GM21723 (cell line): ENCODE measurements around the gene TUBA8.

Experiments
- ATAC-seq: cut with Tn5 transposase; IDR thresholded peaks from one replicate; pipeline ENCODE4 v1.9.1; 2021; ENCODE audit warnings: mild to moderate bottlenecking, moderate library complexity; ENCODE audit not compliant: unreplicated experiment

The TUBA8 gene

GRCh38 chr22:18077087-18077638 lies 33.4 kb upstream of the TUBA8 start:
- no peak for ATAC-seq

GRCh38 chr22:18077639-18078328 lies 32.8 kb upstream of the TUBA8 start, which contains the start of gene PEX26:
TSS of gene PEX26 (plus strand) at chr22:18077990. CDS start at chr22:18078377, 387 bp downstream.
- ATAC-seq: peak; percentile 94

DNA sequence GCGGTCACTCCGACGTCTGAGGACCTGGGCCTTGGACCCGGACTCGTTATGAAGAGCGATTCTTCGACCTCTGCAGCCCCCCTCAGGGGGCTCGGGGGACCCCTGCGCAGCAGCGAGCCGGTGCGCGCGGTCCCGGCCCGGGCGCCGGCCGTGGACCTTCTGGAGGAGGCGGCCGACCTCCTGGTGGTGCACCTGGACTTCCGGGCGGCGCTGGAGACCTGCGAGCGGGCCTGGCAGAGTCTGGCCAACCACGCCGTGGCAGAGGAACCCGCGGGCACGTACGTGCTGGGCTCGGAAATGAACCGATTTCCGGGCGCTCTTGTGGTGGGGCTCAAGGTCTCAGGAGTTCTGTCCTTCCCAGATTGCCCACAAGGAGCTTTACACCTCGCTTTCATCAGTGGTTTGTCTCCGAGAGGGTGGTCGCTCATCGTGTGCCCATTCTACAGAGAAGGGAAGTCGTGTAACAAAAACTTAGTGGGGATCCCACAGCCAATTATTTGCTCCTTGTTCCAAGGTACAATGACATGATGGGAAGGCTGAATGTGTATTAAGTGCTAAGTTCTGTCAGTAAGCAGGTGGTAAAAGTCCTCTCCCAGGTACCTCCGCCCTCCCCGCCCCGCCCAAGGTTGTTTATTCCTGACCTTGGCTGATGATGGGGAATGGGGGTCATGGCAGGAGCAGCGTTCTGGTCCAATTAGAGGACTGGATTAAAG lies 32.1 kb upstream of the TUBA8 start:
- ATAC-seq: peak; percentile 29

GRCh38 chr22:18079706-18080233 lies 30.8 kb upstream of the TUBA8 start:
- no peak for ATAC-seq

- ATAC-seq: no peak
Observed at GRCh38 chr22:18081416-18081815, 29.2 kb upstream of the TUBA8 start.

DNA sequence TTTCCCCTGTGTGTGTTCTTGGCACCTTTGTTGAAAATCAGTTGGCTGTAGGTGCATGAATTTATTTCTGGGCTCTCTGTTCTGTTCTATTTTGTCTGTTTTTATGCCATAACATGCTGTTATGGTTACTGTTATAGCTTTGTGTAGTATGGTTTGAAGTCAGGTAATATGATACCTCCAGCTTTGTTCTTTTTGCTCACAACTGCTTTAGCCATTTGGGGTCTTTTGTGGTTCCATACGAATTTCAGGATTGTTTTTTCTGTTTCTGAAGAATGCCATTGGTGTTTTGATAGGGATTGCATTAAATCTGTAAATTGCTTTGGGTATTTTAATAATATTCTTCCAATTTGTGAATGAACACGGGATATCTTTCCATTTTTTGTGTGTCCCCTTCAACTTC lies 28.1 kb upstream of the TUBA8 start:
- no peak for ATAC-seq

- no peak for ATAC-seq
Observed at GRCh38 chr22:18083406-18083805, 27.2 kb upstream of the TUBA8 start.

DNA sequence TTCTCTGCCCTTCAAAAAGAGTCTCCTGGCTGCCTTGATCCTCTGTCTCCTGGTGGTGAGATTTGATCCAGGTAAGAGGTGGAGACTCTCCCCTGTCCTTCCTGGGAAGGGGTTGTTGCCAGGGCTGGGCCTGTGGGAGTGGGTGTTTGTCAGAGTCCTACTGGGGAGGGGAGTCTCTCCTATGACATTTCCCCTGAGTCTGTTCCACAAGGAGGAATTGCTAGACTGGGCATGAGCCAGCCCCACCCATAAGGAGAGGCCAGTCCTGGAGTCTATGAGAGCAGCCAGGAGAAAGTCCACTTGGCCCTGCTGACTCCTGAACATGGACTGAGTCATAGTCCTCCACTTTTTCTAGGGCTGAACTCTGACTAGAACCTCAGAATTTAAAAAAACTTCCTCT lies 25.4 kb upstream of the TUBA8 start:
- no peak for ATAC-seq

- no peak for ATAC-seq
Observed at GRCh38 chr22:18087350-18087855, 23.2 kb upstream of the TUBA8 start.

GRCh38 chr22:18088825-18089568 lies 21.6 kb upstream of the TUBA8 start:
- ATAC-seq: no peak

GRCh38 chr22:18090286-18090685 lies 20.3 kb upstream of the TUBA8 start:
- ATAC-seq: no peak

GRCh38 chr22:18091478-18091877 lies 19.1 kb upstream of the TUBA8 start:
- ATAC-seq: no peak

DNA sequence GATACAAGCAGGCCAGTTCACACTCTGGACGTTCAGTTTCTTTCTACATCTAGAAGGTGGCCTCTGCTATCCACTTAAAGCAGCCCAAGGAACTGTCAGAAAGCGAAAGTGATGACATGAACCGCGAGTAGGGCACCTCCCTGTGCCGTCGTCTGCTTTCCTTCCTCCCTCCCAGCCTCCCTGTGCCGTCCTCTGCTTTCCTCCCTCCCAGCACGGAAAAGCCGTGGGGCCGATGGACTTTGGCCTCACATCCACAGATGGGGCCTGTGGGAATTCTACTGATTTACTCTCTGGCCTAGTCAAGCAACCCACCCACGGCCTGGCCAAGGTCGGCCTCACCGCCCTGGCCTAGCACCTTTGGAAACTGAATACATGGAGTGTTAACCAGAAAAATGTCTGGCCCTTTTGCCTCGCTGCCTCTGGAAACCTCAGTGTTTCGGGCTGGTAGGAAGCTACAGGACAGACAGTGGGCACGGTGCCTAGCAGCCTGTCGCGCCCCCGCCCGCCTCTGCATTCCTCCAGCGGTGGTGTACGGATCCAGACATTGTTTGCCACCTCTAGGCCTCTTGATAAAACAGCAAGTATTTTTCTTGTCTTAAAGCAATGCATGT lies 18.6 kb upstream of the TUBA8 start:
- ATAC-seq: no peak

DNA sequence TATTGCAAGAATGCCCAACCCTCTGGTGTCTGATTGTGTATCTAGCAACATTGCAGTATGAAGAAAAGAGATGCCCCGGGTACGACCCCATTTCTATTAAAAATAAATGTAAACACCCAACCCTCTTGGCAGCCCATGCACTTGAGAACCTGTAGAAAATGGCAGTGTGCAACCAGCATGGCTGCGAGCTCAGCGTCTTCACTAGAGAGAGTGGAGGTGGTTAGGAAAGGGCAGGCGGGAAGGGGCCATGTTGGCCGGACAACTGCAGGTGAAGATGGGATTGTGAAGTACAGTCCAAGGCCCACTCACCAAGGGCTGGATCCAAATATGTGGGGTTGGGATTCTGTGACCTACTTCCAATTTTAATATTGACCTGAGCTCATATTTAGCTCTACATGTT lies 16.9 kb upstream of the TUBA8 start:
- no peak for ATAC-seq

DNA sequence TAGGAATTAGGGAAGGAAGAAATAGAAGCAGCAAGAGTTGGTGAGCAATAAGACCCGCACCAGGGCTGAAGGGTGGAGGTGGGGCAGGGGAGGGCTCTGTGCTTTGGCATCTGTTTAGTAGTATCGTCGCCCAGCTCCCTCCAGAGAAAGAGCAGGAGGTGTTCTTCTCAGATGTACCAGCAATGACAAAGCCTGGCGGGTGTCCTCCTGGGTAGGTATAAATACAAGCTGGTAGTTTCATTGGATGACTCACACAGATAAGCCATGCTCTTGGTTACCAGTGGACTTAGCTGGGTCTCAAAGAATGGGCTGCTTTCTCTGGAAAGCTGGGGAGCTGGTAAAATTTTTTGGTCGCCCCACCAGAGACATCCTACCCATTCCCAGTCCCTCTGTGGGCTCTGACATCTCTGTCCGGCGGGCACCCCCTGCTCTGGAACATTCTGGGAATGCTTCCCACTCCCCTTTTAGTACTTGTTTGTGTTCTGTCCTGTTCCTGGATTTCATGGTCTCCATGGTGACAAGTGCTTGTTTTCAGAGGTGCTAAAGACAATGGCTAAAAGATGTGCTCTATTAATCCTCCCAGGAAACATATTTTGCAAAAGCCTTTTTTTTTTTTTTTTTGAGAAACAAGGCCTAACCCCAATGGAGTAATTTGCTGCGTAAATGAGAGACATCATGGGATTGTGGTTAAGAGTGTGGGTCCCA lies 15.4 kb upstream of the TUBA8 start:
- no peak for ATAC-seq

- no peak for ATAC-seq
Observed at GRCh38 chr22:18096823-18097222, 13.8 kb upstream of the TUBA8 start.

DNA sequence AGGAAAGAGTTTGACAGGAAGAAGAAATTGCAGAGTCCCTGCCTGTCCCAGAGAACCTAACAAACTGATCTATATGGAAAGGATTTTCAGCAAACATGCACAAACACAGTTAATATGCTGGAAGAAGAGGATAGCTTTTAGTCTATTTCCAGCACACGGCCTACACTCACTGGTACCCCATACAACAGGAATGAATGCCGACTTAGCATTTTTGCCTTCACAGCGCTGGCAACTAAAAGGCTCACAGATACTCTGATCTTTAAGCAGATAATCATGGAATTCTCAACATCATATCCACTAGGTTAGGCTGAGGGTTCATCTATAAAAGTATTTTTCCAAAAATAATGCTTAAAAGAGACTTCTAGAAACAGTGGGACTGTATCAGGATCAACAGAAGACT lies 9.8 kb upstream of the TUBA8 start:
- no peak for ATAC-seq

DNA sequence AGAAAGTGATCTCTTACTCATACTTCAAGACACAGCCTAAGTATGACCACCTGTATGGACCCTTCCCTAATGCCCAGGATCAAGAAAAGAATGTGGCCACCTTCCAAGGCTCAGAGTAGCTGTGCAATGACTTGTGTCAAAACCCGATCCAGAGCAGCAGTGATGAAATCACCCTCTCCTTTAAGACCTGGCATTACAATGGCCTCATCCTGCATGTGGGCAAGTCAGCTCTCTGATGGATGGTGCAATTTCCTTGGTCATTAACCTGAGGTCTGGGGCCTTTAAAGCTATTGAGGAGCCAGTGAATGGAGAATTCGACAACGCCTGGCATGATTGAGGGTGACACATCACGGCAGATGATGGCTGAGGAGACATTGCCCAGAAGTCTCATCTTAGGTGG lies 9.1 kb upstream of the TUBA8 start:
- ATAC-seq: no peak

DNA sequence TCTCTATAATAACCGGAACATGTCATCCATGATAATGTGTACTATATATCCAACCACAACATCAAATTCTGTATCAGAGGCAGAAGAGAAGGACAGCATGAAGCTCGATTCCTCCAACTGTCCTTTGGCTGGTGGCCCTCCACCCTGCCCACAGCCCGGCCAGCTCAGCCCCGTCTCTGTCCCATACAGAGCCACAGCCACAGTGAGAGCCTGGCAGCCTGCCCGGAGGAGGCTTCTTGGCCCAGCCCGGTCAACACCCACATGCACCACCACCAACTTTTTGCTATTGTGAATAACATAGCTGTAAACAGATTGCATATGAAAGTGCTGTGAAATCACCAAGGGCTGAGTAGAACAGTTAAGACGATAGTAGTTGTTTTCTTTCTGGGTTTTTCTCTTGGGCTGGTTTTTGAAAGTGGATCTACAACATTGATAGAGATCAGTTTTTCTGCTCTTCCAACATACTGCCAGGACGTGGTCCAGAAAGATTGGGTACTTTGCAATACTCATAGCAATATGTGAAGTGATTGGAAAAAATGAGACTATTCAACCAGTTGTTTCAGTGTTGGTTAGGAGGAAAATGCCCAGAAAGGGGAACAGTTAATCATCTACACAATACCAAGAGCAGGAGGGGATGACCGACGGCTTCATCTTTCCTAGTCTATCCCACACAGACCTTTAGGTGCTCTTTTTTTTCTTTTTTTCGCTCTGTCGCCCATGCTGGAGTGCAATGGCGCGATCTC lies 6.9 kb upstream of the TUBA8 start:
- ATAC-seq: no peak
